GM12878 (cell line): Measurements from ENCODE around the gene ELOA2. TPM values are rescaled to one million over a fixed set of nuclear protein-coding genes. Genes with fewer than 3 reads are reported as not detected.

Experiments used
- ATAC-seq: fragments of 200-7000 bp; cut with Tn5 transposase; 3 replicates; pipeline ENCODE4 v1.9.1; 2020; ENCODE audit warnings: mild to moderate bottlenecking, moderate library complexity
- BruUV-seq: library from RNA; stranded (reverse); fragments of 400-500 nt; replicated peaks from 2 replicates; lab custom pipeline; 2021; lab: Mats Ljungman, UMichigan
- CTCF ChIA-PET: fragments of 300-600 bp; sonication (Branson Sonifier 250); formaldehyde crosslinking; extraction: SDS; loops from one replicate; lab custom pipeline; 2021; ENCODE audit warnings: inconsistent platforms; lab: Yijun Ruan, JAX
- POLR2A ChIA-PET: fragments of 350-600 bp; formaldehyde crosslinking; extraction: SDS; loops from one replicate; lab custom pipeline; 2021; ENCODE audit warnings: inconsistent platforms; lab: Charles Lee
- RAD21 ChIA-PET: fragments of 300-600 bp; sonication (Branson Sonifier 250); formaldehyde crosslinking; loops from one replicate; lab custom pipeline; 2023; ENCODE audit warnings: antibody characterized with exemption; ENCODE audit not compliant: unreplicated experiment; lab: Charles Lee
- SMC1A ChIA-PET: fragments of 300-600 bp; sonication (Branson Sonifier 250); formaldehyde crosslinking; loops from one replicate; lab custom pipeline; 2023; ENCODE audit not compliant: unreplicated experiment, uncharacterized antibody; lab: Charles Lee
- DNase-seq: peaks from one replicate; pipeline ENCODE4 v3.0.0-alpha.2; 2011; ENCODE audit warnings: low read depth, low spot score
- FAIRE-seq: peaks from 3 replicates; lab custom pipeline; 2011; peaks lifted over from hg19 to GRCh38; lab: Jason Lieb, UNC
- H2AFZ ChIP-seq: 2 replicates; pipeline ENCODE4 v1.6.0; 2011; ENCODE audit warnings: low read depth, low read length, control low read depth; ENCODE audit not compliant: control insufficient read depth
- H3K27ac ChIP-seq: 2 replicates; pipeline ENCODE4 v1.5.1; 2011; ENCODE audit warnings: control low read depth; ENCODE audit not compliant: control insufficient read depth, insufficient read depth
- H3K27me3 ChIP-seq, 2 experiments: replicated peaks in 1 of 2; 2 replicates each; pipeline versions ENCODE4 v1.6.0 to v1.6.1; 2011; ENCODE audit warnings: low read length in 1 of 2; ENCODE audit not compliant: control insufficient read depth in 2 of 2, insufficient read depth in 2 of 2
- H3K36me3 ChIP-seq, 2 experiments: 2 replicates each; pipeline ENCODE4 v1.5.1; 2011; ENCODE audit warnings: low read length in 1 of 2; ENCODE audit not compliant: control insufficient read depth in 2 of 2, insufficient read depth in 2 of 2
- H3K4me1 ChIP-seq: 2 replicates; pipeline ENCODE4 v1.6.1; 2011; ENCODE audit warnings: mild to moderate bottlenecking, low read length, moderate library complexity, mixed read lengths; ENCODE audit not compliant: control insufficient read depth, insufficient read depth
- H3K4me2 ChIP-seq: 2 replicates; pipeline ENCODE4 v1.6.0; 2011; ENCODE audit warnings: control low read depth; ENCODE audit not compliant: control insufficient read depth, insufficient read depth
- H3K4me3 ChIP-seq: fragments of 200-600 bp; sonication (generic); 2 replicates; pipeline ENCODE4 v1.5.1; 2016
- H3K79me2 ChIP-seq: 2 replicates; pipeline ENCODE4 v1.6.0; 2011; ENCODE audit warnings: low read length; ENCODE audit not compliant: control insufficient read depth, insufficient read depth
- H3K9ac ChIP-seq: 2 replicates; pipeline ENCODE4 v1.8.0; 2011; ENCODE audit warnings: low read length, control low read depth, mixed read lengths; ENCODE audit not compliant: control insufficient read depth, insufficient read depth
- H3K9me3 ChIP-seq: replicated peaks from 3 replicates; pipeline ENCODE4 v1.5.1; 2011; ENCODE audit warnings: mild to moderate bottlenecking, low read length; ENCODE audit not compliant: control insufficient read depth, insufficient read depth
- H4K20me1 ChIP-seq: 2 replicates; pipeline ENCODE4 v1.6.0; 2011; ENCODE audit not compliant: control insufficient read depth, insufficient read depth
- HDAC2 ChIP-seq: fragments of 200-600 bp; sonication (generic); IDR thresholded peaks from 2 replicates; pipeline ENCODE4 v1.6.1; 2017
- IKZF1 ChIP-seq: fragments of 450-650 bp; conservative IDR thresholded peaks from 2 replicates; pipeline ENCODE4 v1.6.1; 2017; ENCODE audit warnings: antibody characterized with exemption, mild to moderate bottlenecking
- MTA2 ChIP-seq: fragments of 450-650 bp; IDR thresholded peaks from 2 replicates; pipeline ENCODE4 v1.6.1; 2016; ENCODE audit warnings: low read depth, mild to moderate bottlenecking, moderate library complexity
- NFXL1 ChIP-seq: fragments of 450-650 bp; IDR thresholded peaks from 2 replicates; pipeline ENCODE4 v1.6.1; 2017; ENCODE audit warnings: antibody characterized with exemption, mild to moderate bottlenecking, borderline replicate concordance
- NRF1 ChIP-seq: conservative IDR thresholded peaks from 2 replicates; pipeline ENCODE4 v1.6.1; 2011; ENCODE audit warnings: mild to moderate bottlenecking, low read depth, low read length, improper control_type of control experiment
- PBX3 ChIP-seq: IDR thresholded peaks from 2 replicates; pipeline ENCODE4 v1.6.1; 2011; ENCODE audit warnings: mild to moderate bottlenecking, low read depth, low read length, moderate library complexity; ENCODE audit not compliant: insufficient replicate concordance
- PML ChIP-seq: IDR thresholded peaks from 2 replicates; pipeline ENCODE4 v1.6.1; 2012; ENCODE audit warnings: low read length, inconsistent platforms
- POU2F2 ChIP-seq: IDR thresholded peaks from 3 replicates; pipeline ENCODE4 v1.6.1; 2011; ENCODE audit warnings: low read depth, mild to moderate bottlenecking, low read length, borderline replicate concordance
- RFX5 ChIP-seq: IDR thresholded peaks from 2 replicates; pipeline ENCODE4 v1.6.1; 2011; ENCODE audit warnings: low read depth, low read length, improper control_type of control experiment
- STAT3 ChIP-seq: IDR thresholded peaks from 2 replicates; pipeline ENCODE4 v1.6.1; 2011; ENCODE audit warnings: low read depth, low read length, improper control_type of control experiment
- SUZ12 ChIP-seq: fragments of 200-600 bp; sonication (generic); IDR thresholded peaks from one replicate; pipeline ENCODE4 v1.6.1; 2018; ENCODE audit warnings: antibody characterized with exemption, mild to moderate bottlenecking; ENCODE audit not compliant: unreplicated experiment
- ZBED1 ChIP-seq: IDR thresholded peaks from 2 replicates; pipeline ENCODE4 v1.6.1; 2016; ENCODE audit warnings: borderline replicate concordance
- WGBS: methylation state at CpG from one replicate; pipeline ENCODE4 v1.1.6; 2016; ENCODE audit warnings: low lambda C conversion rate; ENCODE audit not compliant: insufficient replicate concordance, insufficient coverage; ENCODE audit errors: missing lambda C conversion rate; 5-methylcytosine and 5-hydroxymethylcytosine counted together
- in situ Hi-C: fragments of 300-500 bp; cut with MboI; formaldehyde crosslinking; loops from 9 replicates; pipeline ENCODE4 v1.14.3; 2018; ENCODE audit warnings: mixed read lengths
- intact Hi-C: fragments of 100-400 bp; cut with micrococcal nuclease; formaldehyde crosslinking; loops from one replicate; pipeline ENCODE4 v1.14.2; 2022; ENCODE audit not compliant: unreplicated experiment
- polyA plus RNA-seq, 11 experiments: library from polyadenylated mRNA; depleted of rRNA in 4 of 11; unstranded in 6 of 11; stranded (reverse) in 5 of 11; fragments of >200 nt; fragmentation: Nextera tagmentation in 4 of 11; fragmentation: Illumina TruSeq in 1 of 11; extraction: Ambion mirVana in 4 of 11; extraction: Trizol in 1 of 11; gene quantifications; 1 replicate in 1 of 11; 2 replicates in 10 of 11; pipeline versions ENCODE4 v1.2.1 to v1.2.3, GENCODE V29; 2011 to 2016; ENCODE audit warnings: inconsistent platforms in 2 of 11, missing spikeins in 2 of 11, low read depth in 1 of 11
- total RNA-seq, 4 experiments: library from RNA; depleted of rRNA in 3 of 4; stranded (reverse); fragments of >200 nt in 3 of 4; fragmentation: Illumina TruSeq in 1 of 4; extraction: Trizol in 1 of 4; gene quantifications; 2 replicates each; pipeline versions ENCODE4 v1.2.1 to v1.2.3, GENCODE V29; 2013 to 2021
- TF ChIP-seq, protein P1 (sequence below): IDR thresholded peaks from 2 replicates; pipeline ENCODE4 v1.6.1; 2011; ENCODE audit warnings: borderline replicate concordance, low read depth, mild to moderate bottlenecking, moderate library complexity, mixed read lengths, low read length; ENCODE audit not compliant: insufficient read depth; ENCODE audit errors: extremely low read length
- TF ChIP-seq, protein P2 (sequence below): fragments of 150-350 bp; IDR thresholded peaks from 2 replicates; pipeline ENCODE4 v1.6.1; 2014; ENCODE audit warnings: mild to moderate bottlenecking, low read depth, low read length

The ELOA2 gene
- total and polyA plus RNA-seq, 10 of the 15 experiments (the other 5 are each of a cell fraction or from before 2014, with no cell fraction given), result not detected

DNA sequence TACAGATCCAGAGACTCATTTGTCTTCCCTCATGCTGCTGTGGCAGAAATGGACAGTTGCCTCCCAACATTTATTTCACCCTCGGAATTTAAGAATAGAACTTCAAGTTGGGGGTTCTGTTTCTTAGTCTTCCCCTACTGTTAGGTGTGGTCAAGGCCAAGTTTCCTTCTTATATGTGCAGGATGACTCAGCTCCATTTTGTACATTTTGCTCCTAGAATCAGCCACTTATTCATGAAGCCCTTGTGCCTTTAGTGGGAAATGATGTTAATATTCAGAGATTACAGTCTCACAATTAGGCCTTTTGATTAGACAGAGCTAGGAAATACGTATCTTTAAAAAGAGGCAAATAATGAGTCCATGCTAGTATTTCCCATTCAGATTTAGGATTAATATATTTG is 46.2 kb upstream of the ELOA2 start:
- in situ Hi-C loops, result no loop called here
- no TSS peak for BruUV-seq
- no peak for ATAC-seq

More for the DNA sequence above, 46.2 kb upstream of the ELOA2 start:
- RAD21 ChIA-PET, result interaction anchor here (0.6 kb wide), 1 partner anchor 19 kb away, joined by 3 read pairs; no protein-coding TSS in a partner anchor
- Histone ChIP-seq H3K4me3 (no peak overlapping the region), H3K9ac (no peak overlapping the region), H3K9me3 (no peaks in the 10 kb centered on the region), H4K20me1 (no peaks in the 10 kb centered on the region), H3K4me1 (no peaks in the 10 kb centered on the region), H3K27me3 (no peaks in the 10 kb centered on the region), H3K79me2 (no peaks in the 10 kb centered on the region), H3K36me3 (no peaks in the 10 kb centered on the region), H2AFZ (no peak overlapping the region), H3K27ac (no peak overlapping the region), H3K4me2 (no peak overlapping the region)
- CTCF ChIA-PET, result no interaction called here
- intact Hi-C loops, result no loop called here
- SMC1A ChIA-PET, result no interaction called here
- POLR2A ChIA-PET, result no interaction called here
- DNase-seq (no peak), FAIRE-seq (no peak)
- WGBS, result 35% methylated on average over 2 of the region's 2 CpGs
- TF ChIP-seq HDAC2 (no peak), NFXL1 (no peak), ZBED1 (no peak), SUZ12 (no peak), STAT3 (no peak), NRF1 (no peak), RFX5 (no peak), IKZF1 (no peak), POU2F2 (no peak), PML (no peak), PBX3 (no peak), MTA2 (no peak)
- TF ChIP-seq, protein P1, sequence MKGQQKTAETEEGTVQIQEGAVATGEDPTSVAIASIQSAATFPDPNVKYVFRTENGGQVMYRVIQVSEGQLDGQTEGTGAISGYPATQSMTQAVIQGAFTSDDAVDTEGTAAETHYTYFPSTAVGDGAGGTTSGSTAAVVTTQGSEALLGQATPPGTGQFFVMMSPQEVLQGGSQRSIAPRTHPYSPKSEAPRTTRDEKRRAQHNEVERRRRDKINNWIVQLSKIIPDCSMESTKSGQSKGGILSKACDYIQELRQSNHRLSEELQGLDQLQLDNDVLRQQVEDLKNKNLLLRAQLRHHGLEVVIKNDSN, result no peak
- TF ChIP-seq, protein P2, sequence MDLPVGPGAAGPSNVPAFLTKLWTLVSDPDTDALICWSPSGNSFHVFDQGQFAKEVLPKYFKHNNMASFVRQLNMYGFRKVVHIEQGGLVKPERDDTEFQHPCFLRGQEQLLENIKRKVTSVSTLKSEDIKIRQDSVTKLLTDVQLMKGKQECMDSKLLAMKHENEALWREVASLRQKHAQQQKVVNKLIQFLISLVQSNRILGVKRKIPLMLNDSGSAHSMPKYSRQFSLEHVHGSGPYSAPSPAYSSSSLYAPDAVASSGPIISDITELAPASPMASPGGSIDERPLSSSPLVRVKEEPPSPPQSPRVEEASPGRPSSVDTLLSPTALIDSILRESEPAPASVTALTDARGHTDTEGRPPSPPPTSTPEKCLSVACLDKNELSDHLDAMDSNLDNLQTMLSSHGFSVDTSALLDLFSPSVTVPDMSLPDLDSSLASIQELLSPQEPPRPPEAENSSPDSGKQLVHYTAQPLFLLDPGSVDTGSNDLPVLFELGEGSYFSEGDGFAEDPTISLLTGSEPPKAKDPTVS, result no peak
